Measurements from ENCODE around the gene DTX3. TPM values are rescaled to one million over a fixed set of nuclear protein-coding genes. Genes with fewer than 3 reads are reported as not detected.

The DTX3 gene
- total RNA-seq, 3 donors from 2014 or later = 3.0 to 35.1 (median 25.9) TPM

DNA sequence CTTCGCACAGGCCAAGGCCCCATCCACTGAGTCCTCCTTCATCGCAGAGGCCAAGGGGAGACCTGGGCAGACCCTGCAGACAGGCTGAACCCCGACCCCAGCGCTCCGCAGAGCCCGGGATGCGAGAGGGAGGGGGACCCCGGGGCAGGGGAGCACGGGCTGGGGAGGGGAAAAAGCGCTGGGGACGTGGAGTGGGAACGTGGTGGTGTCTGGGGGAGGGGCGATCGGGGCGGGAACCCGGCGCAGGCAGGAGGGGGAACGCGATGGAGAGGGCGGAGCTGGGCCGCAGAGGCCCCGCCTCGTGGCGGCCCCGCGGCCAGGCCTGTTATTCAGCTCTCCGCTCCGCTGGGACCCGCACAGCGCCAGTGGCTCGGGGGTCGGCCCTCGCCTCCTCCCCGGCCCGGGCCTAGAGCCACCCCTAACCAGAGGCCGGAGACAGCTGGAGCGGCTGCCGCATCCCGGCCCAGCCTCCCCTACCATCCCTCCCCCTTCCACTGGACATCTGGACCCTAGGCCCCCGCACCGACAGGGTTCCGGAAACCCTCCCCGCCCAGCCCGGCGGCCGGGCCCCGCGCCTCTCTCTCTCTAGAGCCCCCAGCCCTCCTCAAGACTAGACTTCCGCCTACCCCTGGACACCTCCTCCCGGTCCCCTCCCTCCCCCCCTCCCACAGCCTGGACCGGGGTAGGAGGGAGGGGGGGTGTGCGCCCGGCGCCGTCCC, 6.6 kb downstream of the DTX3 start, which contains the start of gene ARHGEF25:
Gene ARHGEF25, plus strand, starts transcription at position 328 of the 719 bp plus-strand sequence. CDS start 460 bp downstream, outside the sequence.
- TF ChIP-seq, protein P1, sequence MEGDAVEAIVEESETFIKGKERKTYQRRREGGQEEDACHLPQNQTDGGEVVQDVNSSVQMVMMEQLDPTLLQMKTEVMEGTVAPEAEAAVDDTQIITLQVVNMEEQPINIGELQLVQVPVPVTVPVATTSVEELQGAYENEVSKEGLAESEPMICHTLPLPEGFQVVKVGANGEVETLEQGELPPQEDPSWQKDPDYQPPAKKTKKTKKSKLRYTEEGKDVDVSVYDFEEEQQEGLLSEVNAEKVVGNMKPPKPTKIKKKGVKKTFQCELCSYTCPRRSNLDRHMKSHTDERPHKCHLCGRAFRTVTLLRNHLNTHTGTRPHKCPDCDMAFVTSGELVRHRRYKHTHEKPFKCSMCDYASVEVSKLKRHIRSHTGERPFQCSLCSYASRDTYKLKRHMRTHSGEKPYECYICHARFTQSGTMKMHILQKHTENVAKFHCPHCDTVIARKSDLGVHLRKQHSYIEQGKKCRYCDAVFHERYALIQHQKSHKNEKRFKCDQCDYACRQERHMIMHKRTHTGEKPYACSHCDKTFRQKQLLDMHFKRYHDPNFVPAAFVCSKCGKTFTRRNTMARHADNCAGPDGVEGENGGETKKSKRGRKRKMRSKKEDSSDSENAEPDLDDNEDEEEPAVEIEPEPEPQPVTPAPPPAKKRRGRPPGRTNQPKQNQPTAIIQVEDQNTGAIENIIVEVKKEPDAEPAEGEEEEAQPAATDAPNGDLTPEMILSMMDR (IDR thresholded peaks at IDR 0.05) = no peak
- peak; percentile 44 for TF ChIP-seq POLR2A (IDR thresholded peaks at IDR 0.05)
- peak in 2 of 3 donors; percentile 10 to 14 for TF ChIP-seq POLR2AphosphoS5 (IDR thresholded peaks at IDR 0.05)
- intact Hi-C loops (cut with DNase I; ENCODE audit: low total_unique reads) = no loop called here
- Histone ChIP-seq H3K4me3 (peak within 1 kb of the TSS; percentile 57 to 90 (median 77)), H3K4me1 (no peaks in the 10 kb centered on the region), H3K36me3 (no peaks in the 10 kb centered on the region), H3K27ac (peak within 1 kb of the TSS; percentile 85 to 96), H3K9me3 (no peaks in the 10 kb centered on the region), H3K27me3 (no peaks in the 10 kb centered on the region)
- peak in 1 of 2 donors; percentile 56 for DNase-seq (ENCODE audit: low spot score in 2 of 2)

DNA sequence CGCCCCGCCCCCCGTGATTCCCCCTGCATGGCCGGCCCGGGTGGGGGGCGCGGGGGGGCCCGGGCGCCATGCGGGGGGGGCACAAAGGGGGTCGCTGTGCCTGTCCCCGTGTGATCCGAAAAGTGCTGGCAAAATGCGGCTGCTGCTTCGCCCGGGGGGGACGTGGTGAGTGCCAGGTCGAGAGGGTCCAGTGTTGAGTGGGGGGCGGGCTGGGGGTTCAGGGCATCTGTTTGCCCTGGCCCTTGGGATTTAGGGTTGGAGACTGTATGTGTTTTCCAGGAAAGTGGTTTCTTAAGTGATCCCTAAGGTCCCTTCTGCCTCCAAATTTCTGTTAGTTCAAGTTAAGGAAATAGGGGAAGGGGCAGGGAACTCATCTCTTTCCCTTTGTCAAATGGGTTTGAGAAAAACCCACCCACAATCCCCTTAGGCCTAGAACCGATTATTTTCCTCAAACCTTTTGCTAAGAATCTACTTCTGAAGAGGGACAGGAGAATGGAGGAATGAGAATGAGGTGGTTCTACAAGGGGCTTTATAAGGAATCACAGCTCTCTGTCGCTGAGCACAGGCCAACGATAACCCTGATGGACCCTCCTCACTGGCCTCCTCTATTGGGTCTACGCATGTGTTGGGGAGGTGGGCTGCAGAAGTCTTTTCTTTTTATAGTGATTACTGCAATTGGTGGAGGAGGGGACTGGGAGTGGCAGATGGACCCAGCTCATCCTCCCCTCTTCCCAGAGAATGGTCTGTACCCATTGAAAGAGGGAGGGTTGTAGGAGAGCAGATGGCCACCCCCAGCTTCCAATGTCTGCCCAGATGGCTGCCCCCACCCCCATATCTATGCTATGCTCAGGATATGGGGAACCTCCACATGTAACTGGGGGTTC, 7.4 kb downstream of the DTX3 start:
- no peaks in the 10 kb centered on the region for H3K36me3 ChIP-seq
- H3K4me3 ChIP-seq = peak overlapping the region; percentile 57 to 90 (median 77)
- H3K27ac ChIP-seq = peak overlapping the region; percentile 85 to 96
- no peaks in the 10 kb centered on the region for H3K27me3 ChIP-seq
- intact Hi-C loops (cut with DNase I; ENCODE audit: low total_unique reads) = no loop called here
- no peaks in the 10 kb centered on the region for H3K9me3 ChIP-seq
- TF ChIP-seq POLR2AphosphoS5 (IDR thresholded peaks at IDR 0.05) (no peak), POLR2A (IDR thresholded peaks at IDR 0.05) (no peak)
- TF ChIP-seq, protein P1 (IDR thresholded peaks at IDR 0.05) = no peak
- H3K4me1 ChIP-seq = no peaks in the 10 kb centered on the region
- DNase-seq (ENCODE audit: low spot score in 2 of 2) = no peak

DNA sequence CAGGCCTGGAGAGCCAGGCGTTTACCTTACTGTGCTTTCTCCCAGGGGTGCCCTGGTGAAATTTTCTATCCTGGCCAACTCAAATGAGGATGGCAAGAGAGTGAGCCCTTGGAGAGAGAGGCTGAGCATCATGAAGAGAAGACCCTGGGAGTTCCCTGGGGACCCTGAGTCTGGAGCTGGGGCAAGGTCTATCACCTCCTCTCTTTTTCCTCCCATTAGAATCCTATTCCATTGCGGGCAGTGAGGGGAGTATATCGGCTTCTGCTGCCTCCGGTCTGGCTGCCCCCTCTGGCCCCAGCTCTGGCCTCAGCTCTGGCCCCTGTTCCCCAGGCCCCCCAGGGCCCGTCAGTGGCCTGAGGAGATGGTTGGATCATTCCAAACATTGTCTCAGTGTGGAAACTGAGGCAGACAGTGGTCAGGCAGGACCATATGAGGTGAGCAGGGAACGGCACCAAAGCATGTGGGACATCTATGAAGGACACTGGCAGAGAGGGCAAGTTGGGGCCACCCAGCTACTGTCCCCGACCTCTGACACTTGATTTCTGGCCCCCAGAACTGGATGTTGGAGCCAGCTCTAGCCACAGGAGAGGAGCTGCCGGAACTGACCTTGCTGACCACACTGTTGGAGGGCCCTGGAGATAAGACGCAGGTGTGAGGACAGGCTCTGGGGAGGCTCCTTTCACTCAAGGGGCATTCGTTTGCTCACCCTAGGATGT, 8.2 kb downstream of the DTX3 start:
- no peak for DNase-seq (ENCODE audit: low spot score in 2 of 2)
- no peaks in the 10 kb centered on the region for H3K9me3 ChIP-seq
- no peaks in the 10 kb centered on the region for H3K27me3 ChIP-seq
- no peaks in the 10 kb centered on the region for H3K4me1 ChIP-seq
- peak overlapping the region in 1 of 2 donors; percentile 25 for H3K27ac ChIP-seq
- H3K36me3 ChIP-seq = no peaks in the 10 kb centered on the region
- peak overlapping the region in 1 of 3 donors; percentile 90 for H3K4me3 ChIP-seq
- TF ChIP-seq, protein P1 (IDR thresholded peaks at IDR 0.05) = no peak
- TF ChIP-seq POLR2A (IDR thresholded peaks at IDR 0.05) (no peak), POLR2AphosphoS5 (IDR thresholded peaks at IDR 0.05) (no peak)
- intact Hi-C loops (cut with DNase I; ENCODE audit: low total_unique reads) = no loop called here

DNA sequence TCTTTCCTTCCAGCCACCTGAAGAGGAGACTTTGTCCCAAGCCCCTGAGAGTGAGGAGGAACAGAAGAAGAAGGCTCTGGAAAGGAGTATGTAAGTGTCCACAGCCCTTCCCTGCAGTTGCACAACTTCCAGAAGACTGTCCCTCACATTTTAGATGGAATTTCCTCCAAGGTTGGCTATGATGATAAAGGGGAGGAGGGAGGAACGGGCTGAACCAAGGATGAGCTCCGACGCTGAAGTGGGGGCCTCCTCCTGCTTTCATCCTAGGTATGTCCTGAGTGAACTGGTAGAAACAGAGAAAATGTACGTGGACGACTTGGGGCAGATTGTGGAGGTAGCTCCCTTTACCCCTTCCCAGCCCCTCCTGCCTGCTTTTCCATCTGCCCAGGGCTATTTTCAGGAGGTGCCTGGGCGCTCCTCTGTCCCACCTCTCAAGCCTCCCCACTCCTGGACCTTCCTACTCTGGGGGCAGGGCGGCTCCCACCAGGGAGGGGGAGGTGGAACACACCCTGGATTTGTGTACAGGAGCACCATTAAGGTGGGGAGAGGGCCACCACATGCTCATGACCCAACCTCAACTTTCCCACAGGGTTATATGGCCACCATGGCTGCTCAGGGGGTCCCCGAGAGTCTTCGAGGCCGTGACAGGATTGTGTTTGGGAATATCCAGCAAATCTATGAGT, 8.9 kb downstream of the DTX3 start:
- intact Hi-C loops (cut with DNase I; ENCODE audit: low total_unique reads) = no loop called here
- no peak for DNase-seq (ENCODE audit: low spot score in 2 of 2)
- H3K36me3 ChIP-seq = no peaks in the 10 kb centered on the region
- no peaks in the 10 kb centered on the region for H3K27me3 ChIP-seq
- no peak overlapping the region for H3K4me3 ChIP-seq
- no peaks in the 10 kb centered on the region for H3K9me3 ChIP-seq
- H3K27ac ChIP-seq = peak overlapping the region in 1 of 2 donors; percentile 5
- no peaks in the 10 kb centered on the region for H3K4me1 ChIP-seq
- TF ChIP-seq, protein P1 (IDR thresholded peaks at IDR 0.05) = no peak

All from breast epithelium (tissue), 4 donors.